MCF 10A (cell line): ENCODE results near the gene GPC4. TPM values are rescaled to one million over a fixed set of nuclear protein-coding genes. Genes with fewer than 3 reads are reported as not detected.

Source experiments
- BruUV-seq: library from RNA; stranded (reverse); fragments of 400-500 nt; replicated peaks from 2 replicates; lab custom pipeline; 2021; lab: Mats Ljungman, UMichigan
- CTCF ChIA-PET: fragments of 300-600 bp; sonication (Branson Sonifier 250); formaldehyde crosslinking; extraction: SDS; loops from one replicate; lab custom pipeline; 2021; ENCODE audit warnings: antibody characterized with exemption, inconsistent platforms; lab: Yijun Ruan, JAX
- POLR2A ChIA-PET: fragments of 300-600, 350-650 bp; sonication (Branson Sonifier 250); formaldehyde crosslinking; extraction: SDS; loops from one replicate; lab custom pipeline; 2020; ENCODE audit warnings: antibody characterized with exemption, inconsistent platforms; lab: Yijun Ruan, JAX
- DNase-seq: peaks from one replicate; pipeline ENCODE4 v3.0.0-alpha.2; 2018; ENCODE audit not compliant: unreplicated experiment
- H3K27ac Mint-ChIP-seq: one replicate; pipeline ENCODE4 v1.8.0; 2022; ENCODE audit warnings: mild to moderate bottlenecking, low read depth, mixed read lengths; ENCODE audit not compliant: unreplicated experiment
- H3K27me3 Mint-ChIP-seq: one replicate; pipeline ENCODE4 v1.8.0; 2022; ENCODE audit warnings: mixed read lengths; ENCODE audit not compliant: insufficient read depth, unreplicated experiment
- H3K36me3 Mint-ChIP-seq: one replicate; pipeline ENCODE4 v1.8.0; 2022; ENCODE audit warnings: mild to moderate bottlenecking, moderate library complexity, mixed read lengths; ENCODE audit not compliant: insufficient read depth, unreplicated experiment
- H3K4me1 Mint-ChIP-seq: one replicate; pipeline ENCODE4 v1.8.0; 2022; ENCODE audit warnings: mixed read lengths; ENCODE audit not compliant: insufficient read depth, unreplicated experiment
- H3K4me3 Mint-ChIP-seq: one replicate; pipeline ENCODE4 v1.8.0; 2022; ENCODE audit warnings: mild to moderate bottlenecking, moderate library complexity, mixed read lengths; ENCODE audit not compliant: unreplicated experiment
- H3K9me3 Mint-ChIP-seq: one replicate; pipeline ENCODE4 v1.8.0; 2022; ENCODE audit warnings: mixed read lengths; ENCODE audit not compliant: unreplicated experiment
- CTCF ChIP-seq: fragments of 200-600 bp; IDR thresholded peaks from one replicate; pipeline ENCODE4 v1.8.0; 2022; ENCODE audit warnings: antibody characterized with exemption, mild to moderate bottlenecking; ENCODE audit not compliant: unreplicated experiment
- intact Hi-C: fragments of 100-400 bp; cut with micrococcal nuclease; formaldehyde crosslinking; loops from 2 replicates; pipeline ENCODE4 v1.14.1; 2022
- total RNA-seq: library from RNA; stranded (reverse); gene quantifications from 2 replicates; pipeline ENCODE4 v1.2.3, GENCODE V29; 2022

GPC4 gene
- total RNA-seq, 1 experiment from 2014 or later = 1.4 TPM

- Mint-ChIP-seq H3K27ac (no peak overlapping the region), H3K4me3 (no peak overlapping the region), H3K27me3 (peaks cover 12% of the 10 kb centered on the region), H3K36me3 (no peaks in the 10 kb centered on the region), H3K4me1 (peaks cover 5% of the 10 kb centered on the region), H3K9me3 (no peaks in the 10 kb centered on the region)
- CTCF ChIA-PET = no interaction called here
- no TSS peak for BruUV-seq
- intact Hi-C loops = no loop called here
- POLR2A ChIA-PET = no interaction called here
- peak; percentile 51 for DNase-seq
- TF ChIP-seq CTCF = no peak
Measured at GRCh38 chrX:133297284-133297683, 118.0 kb downstream of the GPC4 start.

GRCh38 chrX:133294126-133294525 lies 121.2 kb downstream of the GPC4 start:
- CTCF ChIA-PET = no interaction called here
- intact Hi-C loops = no loop called here
- peaks cover 10% of the 10 kb centered on the region for H3K27me3 Mint-ChIP-seq
- POLR2A ChIA-PET = no interaction called here
- peak; percentile 1 for DNase-seq
- no TSS peak for BruUV-seq
- H3K9me3 Mint-ChIP-seq = no peaks in the 10 kb centered on the region
- H3K36me3 Mint-ChIP-seq = no peaks in the 10 kb centered on the region
- no peak overlapping the region for H3K27ac Mint-ChIP-seq
- H3K4me3 Mint-ChIP-seq = no peak overlapping the region
- TF ChIP-seq CTCF = no peak
- H3K4me1 Mint-ChIP-seq = peaks cover 5% of the 10 kb centered on the region

DNA sequence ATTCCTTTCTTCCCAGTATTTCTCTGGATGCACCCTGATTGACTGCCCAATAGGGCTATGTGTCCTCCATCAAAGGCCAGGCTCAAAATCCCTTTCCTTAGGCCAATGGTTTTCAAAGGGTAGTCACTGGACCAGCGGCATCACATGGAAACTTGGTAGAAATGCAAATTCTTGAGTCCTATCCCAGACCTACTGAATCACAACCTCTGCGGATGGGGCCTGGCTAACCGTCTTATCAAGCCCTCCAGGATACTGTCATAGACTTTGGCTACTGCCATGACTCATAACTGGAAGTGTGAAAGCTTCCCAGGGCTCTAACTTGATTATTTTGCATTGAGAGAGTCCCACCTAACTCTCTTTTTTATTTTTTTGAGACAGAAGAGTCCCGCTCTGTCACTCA lies 125.2 kb downstream of the GPC4 start:
- Mint-ChIP-seq H3K27ac (no peak overlapping the region), H3K27me3 (peaks cover 10% of the 10 kb centered on the region), H3K4me1 (peaks cover 5% of the 10 kb centered on the region), H3K4me3 (no peak overlapping the region), H3K36me3 (peaks cover 6% of the 10 kb centered on the region), H3K9me3 (no peaks in the 10 kb centered on the region)
- no TSS peak for BruUV-seq
- TF ChIP-seq CTCF = no peak
- ChIA-PET CTCF (no interaction called here), POLR2A (no interaction called here)
- intact Hi-C loops = no loop called here
- no peak for DNase-seq

DNA sequence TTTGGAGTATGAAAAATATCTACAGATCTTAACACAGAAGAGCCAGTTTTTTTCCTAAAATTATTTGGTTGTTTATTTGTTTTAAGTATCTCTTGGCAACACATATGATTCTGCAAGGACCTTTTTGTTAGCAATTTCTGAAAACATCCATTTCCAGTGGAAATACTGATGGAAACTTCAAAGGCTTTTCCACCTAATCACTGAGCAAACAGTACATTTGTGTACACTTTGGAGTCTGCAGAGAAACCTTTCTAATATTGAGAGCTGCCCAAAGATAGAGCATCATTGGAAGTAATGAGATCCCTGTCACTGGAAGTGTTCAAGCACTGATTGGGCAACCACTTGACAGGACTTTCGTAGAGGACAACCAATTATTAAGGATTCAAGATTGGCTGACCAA lies 127.4 kb downstream of the GPC4 start:
- intact Hi-C loops = no loop called here
- no TSS peak for BruUV-seq
- CTCF ChIA-PET = interaction anchor here (0.6 kb wide), 1 partner anchor 47 kb away, joined by 3 read pairs; no protein-coding TSS in a partner anchor
- Mint-ChIP-seq H3K4me3 (no peak overlapping the region), H3K9me3 (no peaks in the 10 kb centered on the region), H3K27me3 (peaks cover 4% of the 10 kb centered on the region), H3K4me1 (no peaks in the 10 kb centered on the region), H3K36me3 (peaks cover 6% of the 10 kb centered on the region), H3K27ac (no peak overlapping the region)
- TF ChIP-seq CTCF = no peak
- POLR2A ChIA-PET = no interaction called here
- DNase-seq = no peak
